ENCODE measurements around the gene EPG5. TPM values are rescaled to one million over a fixed set of nuclear protein-coding genes. Genes with fewer than 3 reads are reported as not detected.
A peak's percentile ranks its signal among the peaks of the same experiment; 100 is the strongest.

EPG5 gene
- total and polyA plus RNA-seq, 12 donors: 6.5 to 26.3 (median 20.4) TPM

GRCh38 chr18:45930963-45931362, 36.2 kb downstream of the EPG5 start:
- no peak for TF ChIP-seq CTCF (IDR thresholded peaks at IDR 0.05)
- H3K4me1 ChIP-seq: peaks cover 0 to 22% (median 0%) of the 10 kb centered on the region in 9 donors
- H3K4me3 ChIP-seq: no peak overlapping the region
- no peaks in the 10 kb centered on the region for H3K27me3 ChIP-seq
- WGBS, 2 donors: 54 to 76% methylated on average over 2 of the region's 2 CpGs
- peak overlapping the region in 8 of 10 donors; percentile 3 to 76 (median 34) for H3K27ac ChIP-seq
- H3K36me3 ChIP-seq: peaks cover 0 to 99% (median 26%) of the 10 kb centered on the region in 9 donors
- ATAC-seq: peak; percentile 42 to 96 (median 91)
- peak in 1 of 2 donors; percentile 32 for DNase-seq
- no peaks in the 10 kb centered on the region for H3K9me3 ChIP-seq
- intact Hi-C loops (cut with DNase I): loop anchor here in 1 of 10 donors (10.0 kb wide), 1 partner anchor 144 kb away; the partner anchor contains the start of gene PSTPIP2

GRCh38 chr18:45926691-45927090, 40.4 kb downstream of the EPG5 start:
- WGBS, 2 donors: 95 to 98% methylated on average over 3 of the region's 3 CpGs
- H3K9me3 ChIP-seq: no peaks in the 10 kb centered on the region
- ATAC-seq (no peak), DNase-seq (no peak)
- peak overlapping the region in 2 of 10 donors; percentile 34 to 38 for H3K27ac ChIP-seq
- H3K4me3 ChIP-seq: no peak overlapping the region
- peaks cover 0 to 11% (median 0%) of the 10 kb centered on the region in 9 donors for H3K4me1 ChIP-seq
- TF ChIP-seq CTCF (IDR thresholded peaks at IDR 0.05): no peak
- no peaks in the 10 kb centered on the region for H3K27me3 ChIP-seq
- H3K36me3 ChIP-seq: peaks cover 0 to 99% (median 55%) of the 10 kb centered on the region in 9 donors
- intact Hi-C loops (cut with DNase I): loop anchor here in 2 of 10 donors (10.0 kb wide), 1 partner anchor 148 kb away; the partner anchor contains the start of gene PSTPIP2 (in 2 of the 2)

GRCh38 chr18:45926085-45926484, 41.0 kb downstream of the EPG5 start:
- ATAC-seq: no peak
- Histone ChIP-seq H3K4me3 (no peak overlapping the region), H3K4me1 (peaks cover 0 to 10% (median under 1%) of the 10 kb centered on the region in 9 donors), H3K9me3 (no peaks in the 10 kb centered on the region), H3K36me3 (peaks cover 0 to 99% (median 55%) of the 10 kb centered on the region in 9 donors), H3K27ac (no peak overlapping the region), H3K27me3 (no peaks in the 10 kb centered on the region)
- intact Hi-C loops (cut with DNase I): loop anchor here in 2 of 10 donors (10.0 kb wide), 1 partner anchor 149 kb away; the partner anchor contains the start of gene PSTPIP2 (in 2 of the 2)
- 89 to 97% methylated on average over 3 of the region's 3 CpGs for WGBS, 2 donors
- DNase-seq: no peak
- no peak for TF ChIP-seq CTCF (IDR thresholded peaks at IDR 0.05)

DNA sequence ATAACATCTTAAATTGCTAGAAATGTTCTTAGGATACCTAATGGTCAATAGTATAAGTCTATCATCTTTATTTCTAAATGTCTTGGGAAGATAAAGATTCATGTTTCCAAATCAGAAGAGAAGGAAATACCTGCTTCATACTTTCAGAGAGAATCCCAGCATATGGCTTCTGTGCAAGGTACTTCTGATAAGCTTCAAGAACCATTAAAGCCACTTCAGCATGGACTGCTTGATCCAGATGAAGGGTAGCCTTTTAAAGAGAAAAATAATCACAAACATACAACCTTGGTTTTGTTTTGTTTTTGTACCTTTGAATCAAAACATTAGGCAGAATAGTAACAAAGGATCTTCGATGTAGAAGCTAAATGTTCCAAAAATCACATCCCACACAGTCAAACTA, 44.0 kb downstream of the EPG5 start:
- intact Hi-C loops (cut with DNase I): loop anchor here in 2 of 10 donors (10.0 kb wide), 1 partner anchor 152 kb away; the partner anchor contains the start of gene PSTPIP2 (in 2 of the 2)
- TF ChIP-seq CTCF (IDR thresholded peaks at IDR 0.05): no peak
- no peak for ATAC-seq
- DNase-seq: no peak
- H3K4me1 ChIP-seq: peaks cover 0 to 17% (median 12%) of the 10 kb centered on the region in 9 donors
- no peaks in the 10 kb centered on the region for H3K9me3 ChIP-seq
- H3K27me3 ChIP-seq: no peaks in the 10 kb centered on the region
- H3K4me3 ChIP-seq: no peak overlapping the region
- peaks cover 0 to 95% (median 39%) of the 10 kb centered on the region in 9 donors for H3K36me3 ChIP-seq
- 97 to 98% methylated on average over 1 of the region's 1 CpG for WGBS, 2 donors
- no peak overlapping the region for H3K27ac ChIP-seq

Measured in heart right ventricle (tissue), 16 donors.